NCI-H82 treated with DMSO at 0.1 percent for 48 hours (cell line): ENCODE measurements around the gene ZNF469.

Experiments used
- DNase-seq: peaks from one replicate; lab custom pipeline; 2025; ENCODE audit not compliant: unreplicated experiment; lab: John Stamatoyannopoulos, UW

Gene ZNF469

GRCh38 chr16:88382491-88383400, at the start of gene ZNF469:
Gene ZNF469, plus strand, starts transcription at chr16:88382959. Its CDS starts 44,512 bp downstream, at chr16:88427471.
- no peak for DNase-seq

- DNase-seq = no peak
Observed at GRCh38 chr16:88333848-88334777, 48.6 kb upstream of the ZNF469 start.

GRCh38 chr16:88334778-88335720, 47.7 kb upstream of the ZNF469 start:
- no peak for DNase-seq

- no peak for DNase-seq
Observed at GRCh38 chr16:88337021-88337420, 45.7 kb upstream of the ZNF469 start.

- no peak for DNase-seq
Observed at GRCh38 chr16:88337538-88337937, 45.2 kb upstream of the ZNF469 start.

GRCh38 chr16:88338111-88338510, 44.6 kb upstream of the ZNF469 start:
- DNase-seq = no peak

- no peak for DNase-seq
Observed at GRCh38 chr16:88338896-88339295, 43.9 kb upstream of the ZNF469 start.

GRCh38 chr16:88339930-88340754, 42.6 kb upstream of the ZNF469 start:
- no peak for DNase-seq

GRCh38 chr16:88340755-88341150, 42.0 kb upstream of the ZNF469 start:
- DNase-seq = no peak

GRCh38 chr16:88341551-88342290, 41.0 kb upstream of the ZNF469 start:
- DNase-seq = no peak

GRCh38 chr16:88342491-88342890, 40.3 kb upstream of the ZNF469 start:
- DNase-seq = no peak

GRCh38 chr16:88343271-88343791, 39.4 kb upstream of the ZNF469 start:
- no peak for DNase-seq

GRCh38 chr16:88344411-88345030, 38.2 kb upstream of the ZNF469 start:
- no peak for DNase-seq

GRCh38 chr16:88345031-88345720, 37.6 kb upstream of the ZNF469 start:
- no peak for DNase-seq

GRCh38 chr16:88345721-88346560, 36.8 kb upstream of the ZNF469 start:
- DNase-seq = no peak

- no peak for DNase-seq
Observed at GRCh38 chr16:88346680-88347505, 35.9 kb upstream of the ZNF469 start.
